T-helper 1 cell treated with Interleukin-12 subunit alpha and Interleukin-12 subunit beta and Interleukin-4 antibody, amounts not matched to agents 30 ng/mL and 1 ng/mL, for 36 hours (primary cell): ENCODE data around the gene SIVA1. TPM values are rescaled to one million over a fixed set of nuclear protein-coding genes. Genes with fewer than 3 reads are reported as not detected.
"Not testable (repeated sequence)": the region's sequence is repeated elsewhere in the genome, so short reads cannot be mapped to it uniquely, and the experiment has no call there.

ENCODE experiments used
- intact Hi-C: fragments of 100-400 bp; cut with micrococcal nuclease; formaldehyde crosslinking; loops from one replicate; pipeline ENCODE4 v1.15.1; 2024
- total RNA-seq: library from RNA; stranded (reverse); gene quantifications from 2 replicates; pipeline ENCODE4 v1.2.3, GENCODE V29; 2022

Gene SIVA1
- total RNA-seq, 1 donor from 2014 or later: 93.1 TPM

GRCh38 chr14:104718871-104719270, 34.1 kb upstream of the SIVA1 start:
- intact Hi-C loops: no loop called here

DNA sequence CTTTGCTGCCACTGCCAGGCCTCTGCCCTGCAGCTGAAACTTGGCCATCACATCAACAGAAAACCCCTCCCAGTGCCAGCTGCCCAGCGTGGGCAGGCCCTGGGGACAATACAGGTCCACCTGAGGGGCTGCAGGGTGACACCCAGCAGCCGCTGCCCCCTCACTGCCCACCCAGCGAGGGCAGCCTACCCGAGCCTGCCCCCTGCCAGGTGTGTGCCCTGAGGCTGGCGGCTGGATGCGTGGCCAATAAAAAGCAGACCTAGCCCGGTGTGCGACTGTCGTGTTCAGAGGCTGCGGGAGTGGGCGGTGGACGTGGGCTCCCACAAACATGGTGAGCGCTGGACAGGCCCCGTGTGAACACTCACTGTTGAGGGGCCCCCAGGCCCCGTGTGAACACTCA, 33.6 kb upstream of the SIVA1 start:
- intact Hi-C loops: no loop called here

GRCh38 chr14:104721505-104722431, 31.2 kb upstream of the SIVA1 start:
- intact Hi-C loops: loop anchor here (5.0 kb wide), 1 partner anchor 34 kb away; the partner anchor contains the start of gene INF2

DNA sequence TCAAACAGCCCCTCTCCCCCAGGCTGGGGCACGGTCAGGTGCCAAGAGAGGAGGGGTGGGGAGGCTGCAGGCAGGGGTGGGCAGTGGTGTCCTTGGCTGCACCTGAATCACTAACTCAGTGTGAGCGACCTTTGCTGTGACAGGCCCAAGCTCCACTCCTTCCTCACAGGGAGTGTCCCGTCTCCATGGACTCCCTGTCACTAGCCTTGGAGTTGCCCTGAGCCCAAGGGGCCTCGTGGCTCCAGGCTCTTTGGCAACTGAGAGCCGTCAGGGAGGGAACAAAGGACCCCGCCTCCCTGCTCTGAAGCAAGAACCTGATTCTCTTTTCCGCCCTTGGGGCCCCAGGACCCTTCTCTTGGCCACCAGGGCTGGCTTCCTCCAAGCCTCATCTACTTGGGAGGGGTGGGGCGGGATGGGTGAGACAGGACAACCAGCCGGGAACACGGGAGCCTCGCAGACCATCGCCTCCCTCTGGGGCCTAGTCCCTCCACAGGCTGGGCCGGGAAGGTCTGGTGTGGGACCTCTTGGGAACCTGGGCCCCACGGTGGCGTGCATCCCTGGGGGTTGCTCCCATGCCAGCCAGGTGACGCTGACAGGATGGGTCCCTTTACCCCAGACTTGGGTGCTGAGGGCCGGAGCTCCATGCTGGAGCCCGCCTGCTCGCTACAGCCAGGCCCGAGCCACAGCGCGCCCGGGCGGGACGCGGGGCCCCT, 29.9 kb upstream of the SIVA1 start:
- intact Hi-C loops: loop anchor here (5.0 kb wide), 1 partner anchor 36 kb away; the partner anchor contains the start of gene INF2

DNA sequence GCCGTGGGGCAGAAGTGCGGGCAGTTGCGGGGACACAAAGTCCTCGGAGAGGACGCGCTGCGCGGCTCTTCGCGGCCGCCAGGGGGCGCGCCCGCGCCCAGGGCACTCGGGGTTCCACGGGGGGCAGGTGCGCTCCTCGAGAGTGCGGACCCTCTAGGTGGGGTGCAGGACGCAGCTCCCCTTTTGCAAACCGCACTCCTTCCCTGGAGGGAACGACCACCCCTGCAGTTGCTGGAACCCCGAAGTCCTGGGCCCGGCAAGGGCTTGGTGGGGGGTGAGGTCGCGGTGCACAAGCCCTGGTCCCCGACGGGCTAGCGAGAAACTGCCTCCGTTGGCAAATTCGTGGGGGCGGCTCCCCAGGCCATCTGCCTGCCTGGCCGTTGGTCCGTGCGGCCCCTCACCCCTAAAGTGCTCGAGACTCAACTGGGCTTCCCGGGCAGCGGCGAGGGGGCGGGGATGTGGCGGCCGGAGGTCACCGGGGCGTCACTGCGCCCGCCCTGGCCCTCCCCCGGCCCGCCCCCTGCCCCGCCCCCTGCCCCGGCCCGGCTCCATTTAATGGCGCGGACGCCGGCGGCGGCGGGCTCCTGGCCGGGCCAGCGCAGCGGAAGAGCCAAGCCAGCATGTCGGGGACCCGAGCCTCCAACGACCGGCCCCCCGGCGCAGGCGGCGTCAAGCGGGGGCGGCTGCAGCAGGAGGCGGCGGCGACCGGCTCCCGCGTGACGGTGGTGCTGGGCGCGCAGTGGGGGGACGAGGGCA, 29.1 kb upstream of the SIVA1 start, which contains the start of gene ADSS1:
TSS of gene ADSS1 (plus strand) at position 579 of the 756 bp plus-strand sequence. CDS start at position 621, 42 bp downstream.
- intact Hi-C loops: loop anchor here (1.0 to 5.0 kb wide), 4 partner anchors 28 to 102 kb away; partner anchors contain the start of genes INF2 and ZBTB42

DNA sequence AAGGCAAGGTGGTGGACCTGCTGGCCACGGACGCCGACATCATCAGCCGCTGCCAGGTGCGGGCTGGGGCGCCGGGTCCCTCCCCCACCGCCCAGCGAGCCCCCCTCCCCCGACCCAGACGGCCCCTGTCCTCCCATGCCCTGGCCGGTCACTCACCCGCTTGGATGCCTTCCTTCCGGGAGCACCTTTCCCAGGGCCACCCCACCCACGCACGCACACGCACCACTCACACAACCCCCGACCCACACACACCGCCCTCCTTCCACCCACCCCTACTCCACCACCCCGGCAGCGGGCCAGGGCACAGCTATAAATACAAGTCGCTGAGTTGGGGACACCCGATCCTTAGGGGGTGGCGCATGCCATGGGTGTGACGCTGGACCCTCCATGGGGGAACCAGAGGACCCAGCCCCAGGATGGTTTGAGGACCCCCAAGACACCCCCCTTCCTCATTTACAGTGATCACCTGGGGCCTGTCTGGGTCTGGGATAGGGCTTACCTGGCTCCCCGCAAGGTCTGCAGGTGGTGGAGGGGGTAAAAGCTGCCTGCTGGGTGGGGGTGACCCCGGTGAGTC, 28.5 kb upstream of the SIVA1 start:
- intact Hi-C loops: loop anchor here (1.0 to 5.0 kb wide), 4 partner anchors 28 to 102 kb away; partner anchors contain the start of genes INF2 and ZBTB42

GRCh38 chr14:104724981-104725771, 27.8 kb upstream of the SIVA1 start:
- intact Hi-C loops: loop anchor here (1.0 to 5.0 kb wide), 4 partner anchors 27 to 101 kb away; partner anchors contain the start of genes INF2 and ZBTB42

DNA sequence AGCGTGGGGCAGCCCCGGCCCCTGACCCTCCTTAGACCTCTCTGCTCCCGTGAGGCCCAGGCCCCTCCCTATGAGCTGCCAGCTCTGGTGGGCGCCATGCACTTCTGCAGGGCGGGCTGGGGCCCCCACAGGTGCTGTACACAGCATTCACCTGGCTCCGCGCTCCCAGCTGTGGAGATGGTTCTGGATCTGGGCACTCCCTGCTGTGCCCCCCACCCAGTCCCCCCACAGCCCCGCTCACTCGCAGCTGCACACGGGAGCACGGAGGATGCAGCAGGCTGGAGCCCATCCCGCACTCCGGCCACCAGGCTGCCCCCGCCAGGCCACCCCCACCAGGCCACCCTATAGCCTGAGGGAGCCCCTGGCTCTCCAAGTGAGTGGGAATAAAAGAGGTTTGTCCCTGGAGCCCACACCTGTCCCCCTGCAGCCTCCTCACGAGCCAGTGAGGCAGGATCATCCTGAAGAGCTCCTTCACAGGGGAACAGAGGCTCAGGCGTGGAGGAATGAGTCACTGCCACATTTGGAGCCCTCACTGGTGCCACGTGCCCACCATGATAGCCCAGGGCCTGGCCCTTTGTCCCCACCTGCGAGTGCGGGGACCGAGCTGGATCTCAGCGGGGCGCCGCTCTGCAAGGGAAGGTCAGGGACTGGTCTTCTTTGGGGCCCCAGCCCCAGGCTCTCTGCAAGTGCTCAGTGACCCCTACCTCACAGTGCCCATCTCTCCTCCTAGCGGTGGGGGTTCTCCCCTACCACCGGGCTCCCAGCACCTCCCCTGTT, 27.0 kb upstream of the SIVA1 start:
- intact Hi-C loops: loop anchor here (2.0 kb wide), 1 partner anchor 75 kb away; the partner anchor contains the start of gene ZBTB42

DNA sequence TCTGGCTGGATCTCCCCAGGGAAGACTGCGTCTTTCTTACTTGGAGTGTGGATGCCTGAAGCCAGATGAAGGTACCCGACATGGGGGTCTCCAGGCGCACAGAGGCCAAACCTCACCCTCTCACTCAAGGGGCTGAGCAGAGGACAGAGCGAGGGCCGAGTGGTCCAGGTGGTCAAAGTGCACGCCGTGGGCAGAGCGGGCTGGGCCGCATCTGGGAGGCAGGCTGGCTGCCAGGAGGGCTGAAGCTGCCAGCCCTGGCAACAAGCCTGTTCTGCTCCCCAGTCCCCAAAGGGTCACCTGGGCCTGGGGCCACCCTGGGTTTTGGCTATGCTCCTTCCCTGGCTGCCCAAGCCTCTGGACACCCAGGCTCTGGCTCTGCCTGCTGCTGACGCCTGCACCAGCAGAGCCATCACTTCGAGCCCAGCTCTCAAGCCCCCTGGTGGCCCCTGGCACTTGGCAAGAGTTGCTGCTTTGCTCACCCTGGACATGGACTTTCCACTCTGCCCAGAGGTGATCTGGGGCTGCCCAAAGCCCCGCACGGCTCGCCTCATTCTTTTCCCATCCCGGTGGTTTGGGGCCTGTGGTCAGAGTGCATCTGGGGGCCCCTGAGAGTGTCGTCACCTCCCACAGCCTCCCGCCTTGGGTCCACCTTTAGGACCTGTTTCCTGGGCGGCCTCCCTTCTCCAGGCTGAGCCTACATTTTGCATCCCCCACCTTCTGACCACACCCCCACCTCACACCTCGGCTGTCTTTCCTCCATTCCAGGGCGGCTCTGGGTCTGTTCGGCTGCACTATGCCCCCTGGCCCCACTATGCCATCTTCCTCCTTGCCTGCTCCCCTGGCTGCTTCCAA, 26.1 kb upstream of the SIVA1 start:
- intact Hi-C loops: no loop called here

DNA sequence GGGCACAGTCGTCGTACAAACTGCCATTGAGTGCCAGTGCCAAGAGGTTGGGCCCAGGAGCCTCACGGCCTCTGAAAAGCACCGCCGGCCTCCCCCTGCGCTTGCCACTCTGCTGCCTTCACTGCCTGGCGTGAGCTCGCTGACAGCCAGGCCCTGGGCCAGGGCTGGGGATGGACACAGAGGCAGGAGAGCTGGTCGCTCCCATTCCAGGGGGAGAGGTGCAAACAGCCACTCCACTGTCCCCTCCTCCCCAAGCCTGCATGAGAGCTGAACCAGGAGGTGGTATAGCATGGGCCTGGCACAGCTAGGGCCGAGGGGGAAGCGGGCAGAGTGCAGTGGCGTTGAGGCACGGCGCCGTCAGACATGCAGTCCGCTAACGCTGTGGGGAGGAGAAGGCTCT, 24.3 kb upstream of the SIVA1 start:
- intact Hi-C loops: no loop called here

GRCh38 chr14:104729176-104729834, 23.6 kb upstream of the SIVA1 start:
- intact Hi-C loops: not testable (repeated sequence)

- intact Hi-C loops: no loop called here
Observed at GRCh38 chr14:104729835-104730181, 23.1 kb upstream of the SIVA1 start.

DNA sequence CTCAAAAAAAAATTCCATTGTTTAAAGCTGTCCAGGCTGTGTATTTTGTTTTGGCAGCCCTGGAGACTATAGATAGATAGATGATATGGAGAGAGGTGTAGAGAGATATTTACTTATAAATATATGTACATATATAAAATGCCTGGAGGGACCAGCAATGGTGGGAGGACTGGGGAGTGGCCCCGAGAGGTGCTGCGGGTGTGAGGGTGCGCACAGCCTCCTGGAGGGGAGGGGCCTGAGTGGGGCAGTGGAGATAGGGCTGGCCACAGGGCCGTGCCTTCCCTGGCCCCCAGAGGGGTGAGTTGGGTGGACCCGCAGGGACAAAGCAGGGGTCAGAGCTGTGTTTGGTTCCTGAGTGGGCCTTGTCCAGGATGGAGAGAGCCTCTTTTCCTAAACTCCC, 22.5 kb upstream of the SIVA1 start:
- intact Hi-C loops: no loop called here

DNA sequence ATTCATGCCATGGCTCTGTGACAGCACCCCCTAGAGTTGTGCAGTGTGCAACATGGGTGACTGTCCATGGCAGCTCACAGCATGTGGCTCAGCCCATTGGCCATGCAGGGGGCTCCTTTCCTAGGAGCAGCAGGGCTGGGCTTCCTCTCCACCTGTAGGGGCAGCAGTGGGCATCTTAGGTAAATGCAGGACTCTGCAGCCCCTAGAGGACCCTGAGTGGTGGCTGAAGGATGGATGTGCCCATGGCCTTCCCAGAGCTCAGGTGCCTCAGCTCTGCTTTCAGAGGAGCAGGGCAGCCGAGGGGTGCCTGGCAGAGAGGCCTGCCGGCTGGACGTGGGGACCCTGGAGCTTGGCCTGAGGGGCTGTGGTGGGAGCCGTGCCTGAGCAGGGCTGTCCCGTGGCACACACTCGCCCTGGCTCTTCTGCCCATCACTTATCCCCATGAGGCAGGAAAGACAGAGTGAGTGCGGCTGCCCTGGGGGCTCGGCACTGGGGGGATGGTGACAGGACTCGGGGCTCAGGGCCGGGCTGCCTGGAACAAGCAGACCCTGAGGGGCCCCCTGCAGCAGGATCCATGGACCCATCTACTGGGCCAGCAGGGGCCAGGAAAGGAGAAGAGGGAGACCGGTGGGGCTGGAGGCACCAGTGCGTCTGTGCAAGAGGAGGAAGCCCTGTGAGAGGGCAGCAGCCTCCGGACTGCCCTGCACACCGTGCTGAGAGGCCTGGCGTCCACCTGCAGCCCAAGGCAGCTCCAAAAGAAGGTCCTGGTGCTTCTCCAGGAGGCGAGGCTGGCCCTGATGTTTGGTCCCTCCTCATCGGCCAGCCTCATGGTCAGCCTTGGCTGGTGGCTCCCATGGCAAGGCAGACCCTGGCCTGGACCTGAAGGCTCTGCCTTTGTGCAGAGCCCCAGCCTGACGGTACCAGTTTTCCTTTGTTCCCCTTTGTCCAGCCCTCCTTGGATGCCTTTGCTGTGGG, 21.3 kb upstream of the SIVA1 start:
- intact Hi-C loops: no loop called here

- intact Hi-C loops: no loop called here
Observed at GRCh38 chr14:104732355-104732804, 20.6 kb upstream of the SIVA1 start.

GRCh38 chr14:104732931-104733681, 19.8 kb upstream of the SIVA1 start:
- intact Hi-C loops: no loop called here
